Placental pericyte (primary cell): Measurements from ENCODE around the gene RBMY1A1. TPM values are rescaled to one million over a fixed set of nuclear protein-coding genes. Genes with fewer than 3 reads are reported as not detected.

Source experiments
- total RNA-seq: library from RNA; depleted of rRNA; stranded (reverse); fragments of >200 nt; gene quantifications from 2 replicates; pipeline ENCODE4 v1.2.3, GENCODE V29; 2012

The RBMY1A1 gene
- total RNA-seq = not detected in 2 replicates

GRCh38 chrY:21534579-21534978 is at the start of gene RBMY1A1:
RBMY1A1 (plus strand) TSS chrY:21534879; CDS start chrY:21536892, 2,013 bp downstream.

GRCh38 chrY:21511038-21511437 is 23.6 kb upstream of the RBMY1A1 start, which contains the start of gene RBMY1B:
RBMY1B (plus strand) TSS chrY:21511338; CDS start chrY:21513351, 2,013 bp downstream.

Other genes starting within 250 kb of the RBMY1A1 start
- not detected in 2 replicates for gene RBMY1B, start 23.5 kb upstream of the RBMY1A1 start, total RNA-seq